NCI-H1092 treated with DMSO at 0.1 percent for 48 hours (cell line): ENCODE data around the gene PHACTR1.

Experiments
- DNase-seq: peaks from one replicate; lab custom pipeline; 2025; lab: John Stamatoyannopoulos, UW

The PHACTR1 gene

DNA sequence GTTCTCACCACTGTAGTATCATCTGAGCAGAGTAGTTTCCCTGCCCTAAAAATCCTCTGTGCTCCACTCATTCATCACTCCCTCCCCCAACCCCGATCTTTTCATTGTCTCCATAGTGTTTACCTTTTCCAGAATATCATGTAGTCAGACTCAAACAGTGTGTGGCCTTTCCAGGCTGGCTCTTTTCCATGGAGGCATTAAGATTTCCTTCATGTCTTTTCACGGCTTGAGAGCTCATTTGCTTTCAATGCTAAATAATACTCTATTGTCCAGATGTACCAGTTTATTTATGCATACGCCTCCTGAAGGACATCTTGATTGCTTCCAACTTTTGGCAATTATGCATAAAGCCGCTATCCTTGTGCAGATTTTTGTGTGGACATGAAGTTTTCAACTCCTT lies 235.8 kb downstream of the PHACTR1 start:
- DNase-seq, result no peak

DNA sequence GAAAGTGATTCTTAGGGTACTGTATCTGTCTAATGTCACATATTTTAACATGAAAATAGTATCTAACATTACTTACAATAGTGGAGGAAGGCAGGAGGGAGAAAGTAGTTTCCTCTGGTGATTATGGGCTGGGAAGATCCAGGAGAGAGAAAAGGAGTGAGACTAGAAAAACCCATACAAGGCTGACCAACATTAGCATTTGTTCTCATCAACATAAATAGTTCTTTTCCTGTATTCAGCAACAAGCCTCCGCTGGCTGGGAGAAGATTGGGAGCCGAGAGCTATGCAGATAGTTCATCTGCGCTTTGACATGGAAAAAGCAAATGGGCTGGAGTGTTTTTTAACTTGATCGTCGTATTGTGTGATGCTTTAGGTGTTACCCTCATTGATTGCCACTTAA lies 239.4 kb downstream of the PHACTR1 start:
- no peak for DNase-seq

DNA sequence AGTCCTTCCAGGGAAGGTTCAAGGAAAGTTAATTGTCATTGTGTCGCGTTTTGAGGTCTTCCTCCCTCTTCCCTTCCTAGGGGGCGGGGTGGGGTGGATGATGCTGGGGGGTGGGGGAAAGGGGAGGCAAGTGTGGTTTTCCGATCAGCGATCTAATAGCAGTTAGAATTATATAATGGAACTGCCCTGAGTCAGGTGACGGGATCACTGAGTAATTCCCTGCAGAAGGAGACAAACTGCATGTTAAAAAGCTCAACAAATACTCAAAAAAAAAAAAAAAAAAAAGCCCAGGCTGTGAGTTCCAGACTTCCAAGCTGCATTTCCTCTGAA lies 240.4 kb downstream of the PHACTR1 start:
- no peak for DNase-seq

DNA sequence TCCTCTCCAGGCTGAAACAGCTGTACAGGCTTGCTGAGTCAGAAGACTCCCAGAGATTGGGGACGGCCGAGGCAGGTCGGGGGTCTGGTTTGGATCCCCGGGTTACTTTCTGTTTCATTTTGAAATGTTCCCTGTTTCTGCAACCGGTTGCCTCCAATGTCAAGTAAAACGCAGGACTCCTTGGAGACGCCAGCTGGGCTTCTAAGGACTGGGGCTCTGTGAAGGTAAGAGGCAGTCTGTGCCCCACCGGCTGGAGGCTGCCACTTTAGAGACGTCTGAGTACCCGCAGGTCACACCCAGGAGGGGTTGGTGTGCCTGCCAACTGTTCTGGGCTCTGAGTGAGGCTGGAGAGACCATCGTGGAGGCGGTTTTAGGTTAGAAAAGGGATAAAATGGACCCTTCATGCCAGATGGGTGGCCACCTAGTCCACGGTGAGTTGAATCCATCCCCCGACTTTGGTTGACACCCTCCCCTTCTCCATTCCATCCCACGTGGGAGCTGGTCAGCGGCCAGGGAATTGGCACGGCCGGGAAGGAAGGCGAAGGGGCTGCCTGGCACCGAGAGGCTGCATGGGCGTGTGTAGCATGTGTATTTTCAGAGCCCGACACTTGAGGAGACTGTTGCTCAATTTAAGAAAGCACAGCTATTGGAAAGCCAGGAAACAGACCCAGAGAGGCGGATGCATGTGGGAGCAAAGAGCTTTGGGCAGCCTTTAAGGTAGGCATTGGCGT lies 240.9 kb downstream of the PHACTR1 start:
- DNase-seq, result peak; percentile 7

DNA sequence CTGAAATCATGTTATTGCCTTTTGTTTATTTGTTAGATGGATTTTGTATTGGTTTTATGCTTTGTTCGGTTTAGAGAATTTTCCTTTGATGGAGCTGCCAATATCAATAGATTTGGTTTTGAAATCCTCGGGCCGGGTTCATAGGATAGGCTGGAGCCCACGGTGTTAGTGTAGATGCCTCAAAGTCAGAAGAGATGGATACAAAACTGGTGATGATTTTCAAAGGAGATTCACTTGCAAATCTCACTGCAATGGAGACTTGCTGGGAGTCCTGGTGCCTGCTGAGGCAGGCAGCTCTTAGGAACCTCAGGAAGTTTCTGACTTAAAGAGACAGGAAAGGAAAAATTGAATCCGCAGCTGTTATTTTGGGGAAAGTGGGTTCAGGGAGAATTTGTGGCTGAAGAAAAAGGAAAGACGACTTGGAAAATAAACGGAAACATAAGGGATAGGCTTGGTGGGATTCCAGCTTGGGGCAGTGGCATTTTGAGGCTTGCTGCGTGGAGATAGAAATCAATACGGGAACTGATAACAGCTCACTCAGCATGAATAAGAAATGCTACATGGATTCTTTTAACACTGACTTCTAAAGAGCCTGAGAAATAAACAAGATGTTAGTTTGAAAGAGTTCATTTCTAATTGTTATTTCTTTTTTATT lies 241.6 kb downstream of the PHACTR1 start:
- no peak for DNase-seq

DNA sequence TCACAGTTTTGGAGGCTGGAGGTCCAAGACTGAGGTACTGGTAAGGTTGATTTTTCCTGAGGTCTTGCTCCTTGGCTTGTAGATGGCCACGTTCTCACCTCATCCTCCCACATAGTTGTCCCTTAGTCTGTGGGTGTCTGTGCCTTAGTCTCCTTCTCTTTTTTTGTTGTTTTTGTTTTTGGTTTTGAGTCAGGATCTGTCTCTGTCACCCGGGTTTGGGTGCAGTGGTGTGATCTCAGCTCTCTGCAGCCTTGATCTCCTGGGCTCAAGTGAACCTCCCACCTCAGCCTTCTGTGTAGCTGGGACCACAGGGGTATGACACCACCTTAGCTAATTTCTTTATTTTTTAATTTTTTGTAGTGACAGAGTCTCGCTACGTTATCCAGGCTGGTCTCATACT lies 245.2 kb downstream of the PHACTR1 start:
- DNase-seq, result no peak

DNA sequence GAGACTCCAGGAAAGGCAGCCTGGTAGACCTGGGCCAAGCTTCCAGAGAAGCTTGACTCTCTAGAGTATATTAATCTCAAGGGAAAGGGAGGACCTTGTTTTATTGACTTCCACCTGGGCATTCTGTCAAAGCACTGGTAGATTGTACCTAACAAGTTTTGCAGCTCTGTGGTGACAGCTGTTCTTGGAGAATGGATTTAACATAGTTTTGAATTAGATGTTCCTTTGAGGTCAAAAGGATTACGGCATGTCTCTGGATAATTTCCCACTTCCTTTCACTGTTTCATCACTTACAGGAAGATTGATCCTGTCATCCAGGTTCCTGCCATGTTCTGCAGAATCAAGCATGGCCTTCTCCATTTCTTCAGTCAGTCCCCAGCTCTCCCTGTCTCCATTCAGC lies 246.0 kb downstream of the PHACTR1 start:
- no peak for DNase-seq

DNA sequence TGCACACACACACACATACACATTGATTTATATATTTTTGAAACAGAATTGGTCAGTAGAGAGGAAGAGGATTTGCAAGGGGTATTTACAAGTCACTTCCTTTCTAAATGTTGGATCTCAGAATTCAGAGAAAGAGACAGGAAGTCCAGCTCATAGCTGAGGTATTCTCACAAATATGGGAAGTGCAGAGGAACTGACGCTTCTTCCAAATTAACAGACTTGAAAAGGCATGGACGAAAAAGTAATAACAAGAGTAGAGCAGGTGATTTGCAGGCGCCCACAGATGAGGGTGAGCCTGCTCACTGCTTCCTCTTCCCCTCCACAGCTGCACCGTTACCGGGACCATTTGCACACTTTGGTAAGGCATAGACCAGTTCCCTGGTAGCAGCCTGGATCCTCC lies 246.4 kb downstream of the PHACTR1 start:
- DNase-seq, result no peak

DNA sequence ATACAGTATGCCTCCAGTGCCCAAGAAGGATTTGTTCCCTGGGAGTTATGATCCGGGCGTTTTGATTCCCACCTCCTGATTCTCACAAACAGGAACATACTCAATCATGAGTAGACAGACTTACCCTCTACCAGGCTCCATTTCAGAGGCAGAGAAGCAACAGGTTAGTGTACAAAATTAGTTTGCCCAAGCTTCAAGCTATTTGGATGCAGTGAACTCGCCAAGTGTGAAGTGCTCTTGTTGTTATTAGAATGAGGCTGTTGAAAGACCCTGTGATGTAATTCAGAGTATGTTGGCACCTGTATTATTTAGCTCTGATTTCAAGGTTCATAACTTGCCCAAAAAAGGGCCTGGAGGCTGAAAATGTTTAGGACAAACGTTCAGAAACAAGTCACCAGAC lies 247.0 kb downstream of the PHACTR1 start:
- DNase-seq, result no peak

DNA sequence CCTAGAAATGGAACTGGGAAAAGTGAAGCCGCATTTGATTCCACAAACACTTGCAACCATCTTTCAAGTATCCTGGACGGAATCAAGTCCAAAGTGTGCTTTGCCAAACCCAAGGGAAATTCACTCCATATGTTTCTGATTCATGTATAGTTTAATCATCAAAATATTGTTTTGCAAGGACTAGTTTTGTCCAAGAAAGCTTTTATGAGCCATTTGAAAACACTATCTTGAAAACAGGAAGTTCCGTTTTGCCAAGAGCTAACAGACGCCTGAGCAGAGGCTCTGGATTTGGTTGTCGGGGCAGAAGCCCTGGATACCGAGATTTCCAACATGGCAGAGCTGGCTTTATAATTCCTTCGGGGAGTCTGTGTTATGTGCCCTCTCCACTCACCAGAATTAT lies 251.1 kb downstream of the PHACTR1 start:
- DNase-seq, result no peak

DNA sequence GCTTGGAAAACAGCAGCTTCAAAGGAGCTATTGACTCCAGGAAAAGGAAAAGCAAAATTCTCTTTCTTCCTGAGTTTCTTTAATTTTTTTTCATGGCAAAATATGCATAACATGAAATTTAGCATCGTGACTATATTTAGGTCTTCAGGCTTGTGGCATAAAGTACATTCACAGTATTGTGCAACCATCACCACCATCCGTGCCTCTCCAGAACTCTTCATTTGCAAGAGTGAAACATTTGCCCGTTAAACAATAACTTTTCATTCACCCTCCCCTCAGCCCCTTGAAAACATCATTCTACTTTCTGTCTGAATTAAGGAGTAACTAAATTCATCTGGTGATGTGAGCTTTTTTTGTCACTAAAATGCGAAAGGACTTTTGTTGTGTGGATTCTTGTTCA lies 251.7 kb downstream of the PHACTR1 start:
- no peak for DNase-seq

DNA sequence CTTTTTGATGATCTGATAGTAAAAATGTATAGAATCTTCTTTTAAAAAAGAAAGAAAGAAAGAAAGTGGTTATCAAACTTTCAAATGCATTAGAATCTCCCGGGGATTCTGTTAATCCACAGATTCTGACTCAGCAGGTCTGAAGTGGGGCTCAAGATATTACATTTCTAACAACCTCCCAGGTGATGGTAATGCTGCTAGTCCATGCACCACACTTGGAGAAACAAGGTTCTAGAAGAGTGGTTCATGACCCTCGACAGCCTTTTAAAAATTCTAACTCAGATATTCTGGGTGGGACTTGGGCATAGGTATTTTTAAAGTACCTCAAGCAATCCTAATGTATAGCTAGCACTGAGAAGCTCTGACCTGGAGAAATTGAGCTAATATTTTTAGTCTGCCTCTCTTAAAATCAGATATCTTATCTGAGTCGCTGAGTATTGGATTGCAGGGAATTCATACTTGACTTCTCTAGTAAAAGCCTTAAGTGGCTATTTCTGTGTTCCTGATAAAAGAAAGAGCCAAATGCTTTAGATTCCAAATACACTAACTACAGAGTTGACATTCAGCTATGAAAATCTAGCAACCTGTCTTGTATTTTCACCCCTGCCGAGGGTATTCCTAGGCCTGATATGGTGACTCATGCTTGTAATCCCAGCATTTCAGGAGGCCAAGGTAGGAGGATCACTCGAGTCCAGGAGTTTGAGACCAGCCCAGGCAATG lies 252.4 kb downstream of the PHACTR1 start:
- no peak for DNase-seq

DNA sequence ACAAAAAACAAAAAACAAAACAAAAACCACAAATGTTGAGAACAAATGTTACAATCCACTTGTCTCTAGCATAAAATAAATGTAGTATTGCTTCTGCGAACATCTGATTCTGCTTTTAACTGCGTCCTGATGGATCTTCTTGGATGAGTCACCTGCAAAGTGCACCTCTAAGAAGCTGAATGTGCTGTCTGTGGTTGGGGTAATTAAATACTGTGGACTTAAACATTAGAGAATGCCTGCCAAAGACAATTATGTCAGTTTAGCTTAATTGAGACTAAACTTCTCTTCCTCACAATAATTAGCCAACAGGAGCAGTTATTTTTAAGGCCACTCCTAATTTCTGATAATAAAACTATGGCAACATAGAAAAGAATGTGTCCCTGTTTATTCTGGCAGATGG lies 253.4 kb downstream of the PHACTR1 start:
- no peak for DNase-seq

DNA sequence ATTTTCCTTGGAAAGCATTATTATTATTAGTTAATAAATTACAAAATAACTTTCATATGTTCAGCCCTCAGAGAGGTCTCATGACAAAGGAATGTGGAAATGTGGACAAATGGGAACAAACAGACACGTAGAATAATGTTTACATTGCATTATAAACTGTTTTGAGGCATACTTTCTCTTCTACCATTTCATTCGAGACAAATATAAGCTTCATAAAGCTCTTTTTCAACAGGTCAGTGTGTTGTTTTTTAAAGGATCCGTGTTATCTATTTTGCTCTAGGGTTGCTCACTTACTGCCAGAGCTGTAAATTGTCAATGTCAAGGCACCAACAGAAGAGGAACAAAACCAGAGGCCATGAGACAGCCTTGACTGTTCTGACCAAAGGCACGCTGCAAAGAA lies 256.8 kb downstream of the PHACTR1 start:
- no peak for DNase-seq

DNA sequence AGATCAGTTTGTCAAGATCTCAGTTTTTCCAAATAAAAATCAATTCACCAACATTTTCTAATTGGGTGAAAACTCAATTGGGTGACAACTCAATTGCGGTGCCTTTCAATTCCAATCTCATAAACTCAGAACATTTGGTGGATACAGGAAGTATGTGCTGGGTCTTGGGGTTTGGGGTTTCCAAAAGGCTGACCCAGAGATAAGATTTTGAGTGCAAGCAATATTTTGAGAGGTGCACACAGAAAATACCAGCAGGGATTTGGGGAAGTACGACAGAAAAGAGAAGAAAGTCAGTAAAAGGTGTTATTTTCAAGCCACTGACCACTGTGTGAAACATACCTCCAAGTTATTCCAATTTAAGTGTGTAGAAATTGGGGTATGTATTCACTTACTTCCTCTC lies 258.0 kb downstream of the PHACTR1 start:
- no peak for DNase-seq

DNA sequence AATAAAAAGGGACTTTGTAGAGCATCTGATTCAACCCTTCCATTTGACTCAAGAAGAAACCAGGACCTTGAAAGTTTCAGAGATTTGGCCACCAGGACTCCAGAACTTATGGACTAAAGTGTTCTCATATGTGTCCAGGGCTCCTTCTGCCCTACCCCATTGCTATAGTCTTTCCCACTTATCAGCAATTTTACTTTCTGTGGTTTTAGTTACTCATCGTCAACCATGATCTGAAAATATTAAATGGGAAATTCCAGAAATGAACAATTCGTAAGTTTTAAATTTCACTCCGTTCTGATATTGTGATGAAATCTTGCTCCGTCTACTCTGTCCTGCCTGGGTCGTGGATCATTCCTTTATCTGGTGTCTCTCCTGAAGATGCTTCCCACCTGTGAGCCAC lies 259.8 kb downstream of the PHACTR1 start:
- no peak for DNase-seq

DNA sequence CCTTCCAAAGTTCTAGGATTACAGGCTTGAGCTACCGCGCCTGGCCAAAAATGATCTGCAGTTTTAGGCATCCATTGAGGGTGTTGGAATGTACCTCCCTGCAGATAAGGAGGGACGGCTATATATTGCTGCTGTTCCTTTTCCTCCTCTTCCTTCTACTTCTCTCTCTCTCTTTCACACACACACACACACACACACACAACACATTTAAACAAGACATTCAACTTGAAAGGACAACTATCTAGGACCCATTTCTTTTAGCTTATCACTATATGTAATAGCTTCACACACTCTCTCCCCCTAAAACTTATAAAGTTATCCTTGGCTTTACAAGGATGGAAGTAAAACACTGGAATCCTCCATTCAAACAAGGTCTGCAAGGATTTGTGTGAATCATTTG lies 260.6 kb downstream of the PHACTR1 start:
- DNase-seq, result no peak

DNA sequence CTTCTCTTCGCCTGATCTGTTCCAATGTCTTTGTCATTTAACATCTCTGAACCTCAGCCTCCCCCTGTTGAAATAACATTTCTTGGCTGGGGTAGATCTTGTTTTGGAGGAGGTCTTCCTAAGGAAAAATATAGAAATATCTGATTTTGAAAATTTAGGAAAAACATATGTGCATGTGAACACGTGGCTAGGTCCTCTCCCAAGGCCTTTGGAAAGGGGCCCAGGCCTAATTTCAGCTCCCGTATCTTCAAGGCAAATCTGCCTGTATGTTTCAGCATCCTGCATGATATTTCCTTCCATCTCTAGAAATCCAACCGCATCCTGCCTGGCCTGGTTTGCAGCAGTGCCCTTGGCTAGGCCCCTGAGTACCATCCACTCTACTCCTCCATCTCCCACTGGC lies 261.2 kb downstream of the PHACTR1 start:
- DNase-seq, result no peak

DNA sequence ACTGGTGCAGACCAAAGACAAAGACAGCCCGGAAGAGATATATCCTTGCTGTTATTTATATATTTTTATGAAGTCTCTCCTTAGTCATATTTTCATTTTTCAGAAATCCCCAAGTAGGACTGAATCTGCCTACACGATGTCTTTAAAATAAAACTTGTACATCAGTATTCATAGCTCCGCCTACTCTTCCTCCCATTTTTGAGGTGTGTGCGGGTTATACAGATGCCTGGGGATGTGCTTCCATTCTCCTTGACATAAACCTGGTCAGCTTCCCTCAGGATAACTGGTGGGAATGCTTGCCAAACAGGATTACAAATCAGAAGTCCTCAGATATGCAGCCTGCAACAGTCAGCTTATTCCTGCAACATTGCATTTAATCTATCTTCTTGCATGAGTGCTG lies 264.2 kb downstream of the PHACTR1 start:
- no peak for DNase-seq

DNA sequence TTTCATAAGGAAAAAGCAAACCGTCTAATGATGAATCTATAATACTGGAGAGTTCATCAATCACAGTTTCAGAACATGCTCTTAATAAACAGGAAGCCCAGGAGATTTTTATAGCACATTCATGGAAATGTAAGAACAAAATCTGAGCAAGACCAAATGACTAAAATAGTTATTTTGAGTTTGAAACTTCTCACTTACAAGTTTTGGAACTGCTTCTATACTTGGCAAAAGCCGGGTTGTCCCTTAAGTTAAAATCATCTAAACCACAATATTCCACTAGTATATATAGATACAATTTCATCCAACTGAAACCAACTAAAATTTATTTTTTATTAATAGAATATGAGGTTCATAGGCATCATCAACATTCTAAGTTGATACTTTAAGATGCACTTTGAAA lies 268.2 kb downstream of the PHACTR1 start:
- no peak for DNase-seq

DNA sequence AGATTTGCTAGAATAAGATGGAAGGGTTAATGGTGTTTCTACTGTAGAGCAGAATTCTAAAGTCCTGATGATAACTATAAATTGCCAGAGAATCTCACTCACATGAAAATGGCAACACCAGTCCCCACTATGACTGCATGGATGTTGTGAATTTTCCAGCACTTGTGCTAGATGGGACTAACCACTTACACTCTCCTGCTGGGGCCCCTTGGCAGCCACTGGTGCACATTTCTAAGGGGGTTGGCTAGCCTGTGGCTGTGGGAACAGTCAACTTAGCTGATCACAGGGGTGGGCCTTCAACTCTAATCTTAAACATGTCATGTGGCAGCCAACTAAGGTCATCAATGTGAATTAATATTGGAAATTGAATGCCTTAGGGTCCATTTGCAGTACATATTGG lies 271.2 kb downstream of the PHACTR1 start:
- no peak for DNase-seq

DNA sequence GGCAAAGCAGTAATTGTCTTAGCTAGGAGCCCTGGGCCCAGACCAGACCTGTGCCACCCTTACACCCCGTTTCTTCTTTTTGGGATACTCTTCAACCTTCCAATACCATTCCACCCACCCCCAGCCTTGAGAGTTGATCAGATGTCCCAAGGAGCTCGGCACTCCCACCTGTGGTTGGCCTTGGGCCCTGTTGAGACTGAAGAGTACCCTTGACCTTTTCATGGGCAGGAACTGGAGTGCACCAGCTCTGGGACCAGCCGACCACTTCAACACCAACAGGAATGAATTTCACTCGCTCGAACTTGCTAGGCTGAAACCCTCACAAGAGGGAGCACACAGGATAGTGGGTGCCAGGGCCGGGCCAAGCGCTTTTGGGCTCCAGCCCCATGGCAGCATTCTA lies 273.6 kb downstream of the PHACTR1 start:
- no peak for DNase-seq

DNA sequence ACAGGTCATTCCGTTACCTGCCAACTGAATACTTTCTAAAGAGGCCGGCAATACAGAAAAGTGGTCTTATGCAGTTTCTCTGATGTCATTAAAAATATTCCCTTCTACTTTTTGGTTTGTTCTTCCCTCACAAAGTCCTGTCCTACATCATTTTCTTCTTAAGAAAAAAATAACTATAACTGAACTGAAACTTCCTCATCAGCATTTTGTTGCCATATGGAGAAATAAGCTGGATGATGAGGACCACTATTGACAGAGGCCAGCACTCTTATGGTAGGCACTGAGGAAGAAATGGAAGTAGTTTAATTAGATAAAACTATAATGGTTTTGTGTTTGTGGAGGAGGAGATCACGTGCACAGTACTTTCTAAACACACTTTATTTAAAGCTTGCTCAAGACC lies 274.9 kb downstream of the PHACTR1 start:
- no peak for DNase-seq

DNA sequence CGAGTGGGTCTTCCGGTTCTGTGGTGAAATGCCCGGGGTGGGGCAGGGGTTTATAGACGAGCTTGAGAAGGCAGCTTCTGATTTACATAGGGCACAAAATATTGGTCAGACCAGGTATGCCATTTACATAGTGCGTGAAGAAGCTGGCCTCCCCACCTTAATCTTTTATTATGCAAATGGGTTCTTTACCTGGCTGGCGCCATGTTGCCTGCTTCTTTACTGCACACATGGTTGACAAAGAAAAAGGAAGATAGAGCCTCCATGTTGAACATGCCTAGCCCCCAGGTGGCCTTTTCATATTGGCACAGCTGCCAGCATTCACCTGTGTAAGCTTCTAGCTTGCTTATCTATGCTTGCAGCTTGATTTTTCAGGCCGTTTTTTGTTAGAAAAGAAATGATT lies 276.2 kb downstream of the PHACTR1 start:
- no peak for DNase-seq
